GM23338 (cell line): ENCODE measurements around the gene MED13L. TPM values are rescaled to one million over a fixed set of nuclear protein-coding genes. Genes with fewer than 3 reads are reported as not detected.

Source experiments
- ATAC-seq: fragments of 200-7000 bp; cut with Tn5 transposase; 3 replicates; pipeline ENCODE4 v1.9.1; 2020
- DNase-seq: peaks from one replicate; pipeline ENCODE4 v3.0.0-alpha.2; 2015; ENCODE audit warnings: low spot score
- H2AFZ ChIP-seq: fragments of 200-600 bp; sonication (generic); 2 replicates; pipeline ENCODE4 v1.8.0; 2016; ENCODE audit warnings: antibody characterized with exemption, mild to moderate bottlenecking, moderate library complexity
- H3F3A ChIP-seq: fragments of 200-600 bp; sonication (generic); replicated peaks from 2 replicates; pipeline ENCODE4 v1.8.0; 2017; ENCODE audit warnings: antibody characterized with exemption, mixed run types, low read depth
- H3K27ac ChIP-seq: fragments of 200-600 bp; sonication (generic); 2 replicates; pipeline ENCODE4 v1.6.1; 2016; ENCODE audit warnings: low read depth
- H3K27me3 ChIP-seq: fragments of 200-600 bp; sonication (generic); 2 replicates; pipeline ENCODE4 v1.8.0; 2016; ENCODE audit warnings: mild to moderate bottlenecking, mixed run types, moderate library complexity; ENCODE audit not compliant: insufficient read depth
- H3K36me3 ChIP-seq: fragments of 200-600 bp; sonication (generic); 2 replicates; pipeline ENCODE4 v1.8.0; 2016; ENCODE audit warnings: mild to moderate bottlenecking; ENCODE audit not compliant: insufficient read depth
- H3K4me1 ChIP-seq: fragments of 200-600 bp; sonication (generic); 2 replicates; pipeline ENCODE4 v1.8.0; 2016; ENCODE audit warnings: mild to moderate bottlenecking, moderate library complexity; ENCODE audit not compliant: insufficient read depth
- H3K4me2 ChIP-seq: fragments of 200-600 bp; sonication (generic); 2 replicates; pipeline ENCODE4 v1.7.1; 2017; ENCODE audit warnings: mixed run types
- H3K4me3 ChIP-seq: fragments of 200-600 bp; sonication (generic); 2 replicates; pipeline ENCODE4 v1.6.1; 2016; ENCODE audit warnings: mixed run types
- H3K79me2 ChIP-seq: fragments of 200-600 bp; sonication (generic); replicated peaks from 2 replicates; pipeline ENCODE4 v1.8.0; 2017; ENCODE audit warnings: mild to moderate bottlenecking; ENCODE audit not compliant: insufficient read depth
- H3K9me2 ChIP-seq: fragments of 200-600 bp; sonication (generic); 2 replicates; pipeline ENCODE4 v1.8.0; 2017; ENCODE audit not compliant: insufficient read depth
- H4K20me1 ChIP-seq: fragments of 200-600 bp; sonication (generic); replicated peaks from 2 replicates; pipeline ENCODE4 v1.8.0; 2017; ENCODE audit warnings: mild to moderate bottlenecking; ENCODE audit not compliant: insufficient read depth
- H3K27ac Mint-ChIP-seq: 2 replicates; pipeline ENCODE4 v1.8.0; 2020; ENCODE audit warnings: inconsistent platforms, mild to moderate bottlenecking, moderate library complexity, mixed read lengths
- H3K27me3 Mint-ChIP-seq: 3 replicates; pipeline ENCODE4 v1.8.0; 2022; ENCODE audit warnings: low read depth, mild to moderate bottlenecking, moderate library complexity, mixed read lengths, inconsistent platforms; ENCODE audit not compliant: insufficient read depth, poor library complexity
- H3K36me3 Mint-ChIP-seq: 3 replicates; pipeline ENCODE4 v1.8.0; 2021; ENCODE audit warnings: low read depth, mild to moderate bottlenecking, inconsistent platforms, moderate library complexity, mixed read lengths
- H3K4me1 Mint-ChIP-seq: 3 replicates; pipeline ENCODE4 v1.8.0; 2020; ENCODE audit warnings: mild to moderate bottlenecking, inconsistent platforms, mixed read lengths
- H3K4me3 Mint-ChIP-seq: 3 replicates; pipeline ENCODE4 v1.8.0; 2021; ENCODE audit warnings: moderate library complexity, mild to moderate bottlenecking, inconsistent platforms, mixed read lengths
- H3K9me3 Mint-ChIP-seq: 3 replicates; pipeline ENCODE4 v1.8.0; 2020; ENCODE audit warnings: moderate library complexity, mild to moderate bottlenecking, inconsistent platforms, mixed read lengths
- CREB1 ChIP-seq: fragments of 250-450 bp; sonication (Bioruptor Pico); IDR thresholded peaks from 2 replicates; pipeline ENCODE4 v1.5.0; 2020; ENCODE audit warnings: low read depth, mild to moderate bottlenecking, moderate library complexity
- CTCF ChIP-seq, 2 experiments: fragments of 200-600 bp in 1 of 2; sonication (generic) in 1 of 2; conservative IDR thresholded peaks; 2 replicates each; pipeline versions ENCODE4 v1.5.1 to v1.6.1; 2016 to 2017; ENCODE audit warnings: antibody characterized with exemption in 2 of 2, low read depth in 2 of 2, mild to moderate bottlenecking in 2 of 2, moderate library complexity in 1 of 2
- EZH2 ChIP-seq: fragments of 200-600 bp; sonication (generic); IDR thresholded peaks from one replicate; pipeline ENCODE4 v1.8.0; 2017; ENCODE audit warnings: antibody characterized with exemption, mild to moderate bottlenecking, low read depth; ENCODE audit not compliant: unreplicated experiment
- EZH2phosphoT487 ChIP-seq: fragments of 200-600 bp; sonication (generic); IDR thresholded peaks from one replicate; pipeline ENCODE4 v1.8.1; 2018; ENCODE audit warnings: antibody characterized with exemption; ENCODE audit not compliant: unreplicated experiment
- JUNB ChIP-seq: IDR thresholded peaks from one replicate; pipeline ENCODE4 v1.6.1; 2016; ENCODE audit warnings: antibody characterized with exemption; ENCODE audit not compliant: unreplicated experiment
- NANOG ChIP-seq: IDR thresholded peaks from 2 replicates; pipeline ENCODE4 v1.6.1; 2016; ENCODE audit warnings: antibody characterized with exemption, borderline replicate concordance
- POLR2AphosphoS5 ChIP-seq: IDR thresholded peaks from 2 replicates; pipeline ENCODE4 v1.6.1; 2016; ENCODE audit warnings: antibody characterized with exemption, low read depth
- REST ChIP-seq: IDR thresholded peaks from one replicate; pipeline ENCODE4 v1.6.1; 2018; ENCODE audit warnings: antibody characterized with exemption; ENCODE audit not compliant: unreplicated experiment
- STAT1 ChIP-seq: IDR thresholded peaks from one replicate; pipeline ENCODE4 v1.6.1; 2016; ENCODE audit warnings: antibody characterized with exemption; ENCODE audit not compliant: unreplicated experiment
- ZNF114 ChIP-seq: fragments of 250-450 bp; sonication (Bioruptor Pico); IDR thresholded peaks from 2 replicates; pipeline ENCODE4 v1.5.0; 2020; ENCODE audit warnings: mild to moderate bottlenecking, moderate library complexity
- ZNF331 ChIP-seq: fragments of 250-450 bp; sonication (Bioruptor Pico); IDR thresholded peaks from 2 replicates; pipeline ENCODE4 v1.5.0; 2020; ENCODE audit warnings: low read depth, mild to moderate bottlenecking, moderate library complexity
- ZNF462 ChIP-seq: fragments of 250-450 bp; sonication (Bioruptor Pico); IDR thresholded peaks from 2 replicates; pipeline ENCODE4 v1.5.0; 2020; ENCODE audit warnings: mild to moderate bottlenecking, moderate library complexity
- polyA plus RNA-seq: library from polyadenylated mRNA; unstranded; fragments of >200 nt; fragmentation: Nextera tagmentation; extraction: Ambion mirVana; gene quantifications from 2 replicates; pipeline ENCODE4 v1.2.1, GENCODE V29; 2016
- total RNA-seq: library from RNA; depleted of rRNA; stranded (reverse); fragments of >200 nt; shearing (Covaris generic); gene quantifications from 2 replicates; pipeline ENCODE4 v1.2.3, GENCODE V29; 2014
- TF ChIP-seq, protein P1 (sequence below): IDR thresholded peaks from 2 replicates; pipeline ENCODE4 v1.6.1; 2016; ENCODE audit warnings: antibody characterized with exemption

The MED13L gene
- total and polyA plus RNA-seq, 2 experiments from 2014 or later = 20.9 to 73.6 TPM

DNA sequence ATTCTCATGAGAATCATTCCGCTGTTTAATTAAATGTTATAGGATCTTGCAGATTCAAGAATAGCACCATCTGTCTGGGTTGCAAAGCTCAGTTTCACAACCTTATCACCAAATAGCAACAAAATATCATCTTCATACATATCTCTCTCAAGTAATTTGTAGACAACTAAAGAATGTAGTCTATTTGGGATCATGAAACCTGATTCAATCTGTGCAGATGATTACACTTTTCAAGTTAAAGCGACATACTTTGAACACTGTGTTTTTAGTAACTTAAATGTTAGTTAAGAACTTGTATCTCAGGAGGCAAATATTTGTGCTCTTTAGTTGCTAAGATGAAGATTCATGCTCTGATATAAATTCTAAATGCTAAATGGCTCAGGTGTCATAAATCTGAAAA lies 14.8 kb downstream of the MED13L start:
- Mint-ChIP-seq H3K4me1 (peaks cover 38% of the 10 kb centered on the region), H3K4me3 (no peak overlapping the region)
- peaks cover 28% of the 10 kb centered on the region for H4K20me1 ChIP-seq

More for the DNA sequence above, 14.8 kb downstream of the MED13L start:
- H3K27me3 ChIP-seq = no peaks in the 10 kb centered on the region
- H3K4me3 ChIP-seq = no peak overlapping the region
- H3F3A ChIP-seq = no peaks in the 10 kb centered on the region
- no peak overlapping the region for H3K4me2 ChIP-seq
- no peak overlapping the region for H3K27ac ChIP-seq
- Mint-ChIP-seq H3K27me3 (no peaks in the 10 kb centered on the region), H3K27ac (no peak overlapping the region), H3K9me3 (no peaks in the 10 kb centered on the region), H3K36me3 (no peaks in the 10 kb centered on the region)
- no peak for DNase-seq
- H3K79me2 ChIP-seq = peaks cover 100% of the 10 kb centered on the region
- H3K9me2 ChIP-seq = no peaks in the 10 kb centered on the region
- no peak overlapping the region for H2AFZ ChIP-seq
- no peaks in the 10 kb centered on the region for H3K36me3 ChIP-seq
- TF ChIP-seq CREB1 (CRISPR knock-in tag) (no peak), JUNB (no peak), STAT1 (no peak), NANOG (no peak), EZH2 (no peak), ZNF331 (no peak), EZH2phosphoT487 (no peak), ZNF114 (CRISPR knock-in tag) (no peak), POLR2AphosphoS5 (no peak), ZNF462 (CRISPR knock-in tag) (no peak), CTCF (conservative IDR thresholded peaks at IDR 0.05; ENCODE audit: low read depth in 2 of 2) (no peak), REST (no peak)
- TF ChIP-seq, protein P1, sequence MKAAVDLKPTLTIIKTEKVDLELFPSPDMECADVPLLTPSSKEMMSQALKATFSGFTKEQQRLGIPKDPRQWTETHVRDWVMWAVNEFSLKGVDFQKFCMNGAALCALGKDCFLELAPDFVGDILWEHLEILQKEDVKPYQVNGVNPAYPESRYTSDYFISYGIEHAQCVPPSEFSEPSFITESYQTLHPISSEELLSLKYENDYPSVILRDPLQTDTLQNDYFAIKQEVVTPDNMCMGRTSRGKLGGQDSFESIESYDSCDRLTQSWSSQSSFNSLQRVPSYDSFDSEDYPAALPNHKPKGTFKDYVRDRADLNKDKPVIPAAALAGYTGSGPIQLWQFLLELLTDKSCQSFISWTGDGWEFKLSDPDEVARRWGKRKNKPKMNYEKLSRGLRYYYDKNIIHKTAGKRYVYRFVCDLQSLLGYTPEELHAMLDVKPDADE = no peak
- peaks cover 50% of the 10 kb centered on the region for H3K4me1 ChIP-seq
- ATAC-seq = no peak
